ENCODE results near the gene PDZRN3.

- TF ChIP-seq EZH2 (conservative IDR thresholded peaks at IDR 0.05; ENCODE audit: low read depth, low read length) (no peak), NFE2L1 (CRISPR knock-in tag; IDR thresholded peaks at IDR 0.05; ENCODE audit: borderline replicate concordance) (no peak), ZFP91 (CRISPR knock-in tag; IDR thresholded peaks at IDR 0.05; ENCODE audit: borderline replicate concordance) (no peak), CEBPZ (IDR thresholded peaks at IDR 0.05; ENCODE audit: low read length) (no peak), HNRNPK (IDR thresholded peaks at IDR 0.05; ENCODE audit: low read depth, low read length, poor library complexity, severe bottlenecking) (no peak), ZNF816 (CRISPR knock-in tag; IDR thresholded peaks at IDR 0.05; ENCODE audit: borderline replicate concordance) (no peak), POLR2AphosphoS5 (IDR thresholded peaks at IDR 0.05; ENCODE audit: low read depth, low read length) (no peak), PHF21A (CRISPR knock-in tag; IDR thresholded peaks at IDR 0.05) (no peak)
Measured at GRCh38 chr3:73618461-73618860, 6.3 kb downstream of the PDZRN3 start.

Data from HepG2 (cell line).